Loucy (cell line): ENCODE data around the gene TNS3.

Source experiments
- H2AFZ ChIP-seq: fragments of 200-600 bp; sonication (generic); 2 replicates; pipeline ENCODE4 v1.6.0; 2016; ENCODE audit warnings: antibody characterized with exemption, mild to moderate bottlenecking, low read length, moderate library complexity
- H3F3A ChIP-seq: fragments of 200-600 bp; 2 replicates; pipeline ENCODE4 v1.6.0; 2016; ENCODE audit warnings: antibody characterized with exemption, low read depth, mild to moderate bottlenecking
- H3K27me3 ChIP-seq: fragments of 200-600 bp; sonication (generic); 2 replicates; pipeline ENCODE4 v1.6.1; 2014; ENCODE audit warnings: low read length, mild to moderate bottlenecking; ENCODE audit not compliant: insufficient read depth, poor library complexity, severe bottlenecking
- H3K36me3 ChIP-seq: fragments of 200-600 bp; sonication (generic); 2 replicates; pipeline ENCODE4 v1.6.1; 2016; ENCODE audit warnings: low read length; ENCODE audit not compliant: insufficient read depth
- H3K4me1 ChIP-seq: fragments of 200-600 bp; sonication (generic); 2 replicates; pipeline ENCODE4 v1.5.1; 2014; ENCODE audit warnings: low read length, mild to moderate bottlenecking; ENCODE audit not compliant: insufficient read depth, poor library complexity, severe bottlenecking
- H3K4me2 ChIP-seq: fragments of 200-600 bp; sonication (generic); 2 replicates; pipeline ENCODE4 v1.6.0; 2014; ENCODE audit warnings: antibody characterized with exemption, low read length, low read depth, mild to moderate bottlenecking; ENCODE audit not compliant: poor library complexity, severe bottlenecking
- H3K4me3 ChIP-seq: fragments of 200-600 bp; sonication (generic); 2 replicates; pipeline ENCODE4 v1.5.1; 2014; ENCODE audit warnings: low read length, mild to moderate bottlenecking, mixed read lengths; ENCODE audit not compliant: poor library complexity, severe bottlenecking
- H3K79me2 ChIP-seq: fragments of 200-600 bp; sonication (generic); 2 replicates; pipeline ENCODE4 v1.6.1; 2014; ENCODE audit warnings: low read length; ENCODE audit not compliant: insufficient read depth
- H3K9ac ChIP-seq: fragments of 200-600 bp; sonication (generic); 2 replicates; pipeline ENCODE4 v1.6.0; 2014; ENCODE audit warnings: mild to moderate bottlenecking, low read depth, low read length, moderate library complexity; ENCODE audit not compliant: poor library complexity, severe bottlenecking
- H3K9me2 ChIP-seq: fragments of 200-600 bp; sonication (generic); replicated peaks from 2 replicates; pipeline ENCODE4 v1.6.1; 2016; ENCODE audit warnings: low read depth, low read length, mixed read lengths
- H3K9me3 ChIP-seq: fragments of 200-600 bp; sonication (generic); 2 replicates; pipeline ENCODE4 v1.6.1; 2014; ENCODE audit warnings: mild to moderate bottlenecking, antibody characterized with exemption, low read length, low read depth; ENCODE audit not compliant: insufficient read depth
- H4K20me1 ChIP-seq: fragments of 200-600 bp; sonication (generic); 2 replicates; pipeline ENCODE4 v1.6.0; 2014; ENCODE audit warnings: antibody characterized with exemption, low read length, mild to moderate bottlenecking; ENCODE audit not compliant: insufficient read depth, poor library complexity, severe bottlenecking
- CTCF ChIP-seq: fragments of 200-600 bp; sonication (generic); conservative IDR thresholded peaks from 2 replicates; pipeline ENCODE4 v1.5.1; 2014; ENCODE audit warnings: mild to moderate bottlenecking, antibody characterized with exemption, low read length
- EZH2phosphoT487 ChIP-seq: fragments of 200-600 bp; IDR thresholded peaks from 2 replicates; pipeline ENCODE4 v1.6.1; 2018; ENCODE audit warnings: antibody characterized with exemption, mild to moderate bottlenecking, moderate library complexity, borderline replicate concordance

The TNS3 gene

GRCh38 chr7:47406801-47407129, 175.1 kb downstream of the TNS3 start:
- Histone ChIP-seq H3K36me3 (no peaks in the 10 kb centered on the region), H3F3A (no peaks in the 10 kb centered on the region), H3K27me3 (no peaks in the 10 kb centered on the region), H3K9me3 (peaks cover 2% of the 10 kb centered on the region; the same call in 1 of the 2 replicates), H3K9me2 (no peaks in the 10 kb centered on the region), H2AFZ (no peak overlapping the region), H3K79me2 (no peaks in the 10 kb centered on the region), H4K20me1 (no peaks in the 10 kb centered on the region), H3K4me1 (no peaks in the 10 kb centered on the region), H3K9ac (no peak overlapping the region), H3K4me2 (no peak overlapping the region), H3K4me3 (no peak overlapping the region)
- TF ChIP-seq EZH2phosphoT487, result no peak
- TF ChIP-seq CTCF, result no peak

GRCh38 chr7:47405921-47406800, 175.8 kb downstream of the TNS3 start:
- no peaks in the 10 kb centered on the region for H3K79me2 ChIP-seq
- no peaks in the 10 kb centered on the region for H3K4me1 ChIP-seq
- no peaks in the 10 kb centered on the region for H4K20me1 ChIP-seq
- H2AFZ ChIP-seq, result no peak overlapping the region
- H3K4me3 ChIP-seq, result no peak overlapping the region
- H3K27me3 ChIP-seq, result no peaks in the 10 kb centered on the region
- TF ChIP-seq CTCF, result no peak
- TF ChIP-seq EZH2phosphoT487, result no peak
- no peak overlapping the region for H3K9ac ChIP-seq
- H3K36me3 ChIP-seq, result no peaks in the 10 kb centered on the region
- H3K4me2 ChIP-seq, result no peak overlapping the region
- no peaks in the 10 kb centered on the region for H3K9me2 ChIP-seq
- H3F3A ChIP-seq, result no peaks in the 10 kb centered on the region
- H3K9me3 ChIP-seq, result peaks cover 2% of the 10 kb centered on the region; the same call in 1 of the 2 replicates

- Histone ChIP-seq H3K27me3 (no peaks in the 10 kb centered on the region), H3K9me2 (no peaks in the 10 kb centered on the region), H3K36me3 (no peaks in the 10 kb centered on the region), H3K79me2 (no peaks in the 10 kb centered on the region), H3F3A (no peaks in the 10 kb centered on the region), H2AFZ (no peak overlapping the region), H3K4me2 (no peak overlapping the region), H4K20me1 (no peaks in the 10 kb centered on the region), H3K4me3 (no peak overlapping the region), H3K4me1 (no peaks in the 10 kb centered on the region), H3K9me3 (peaks cover 2% of the 10 kb centered on the region; the same call in 1 of the 2 replicates), H3K9ac (no peak overlapping the region)
- TF ChIP-seq CTCF (no peak), EZH2phosphoT487 (no peak)
These were observed 176.5 kb downstream of the TNS3 start for GRCh38 chr7:47405286-47405904.
